ENCODE data around the gene REEP2. TPM values are rescaled to one million over a fixed set of nuclear protein-coding genes. Genes with fewer than 3 reads are reported as not detected.

REEP2 gene
- total and polyA plus RNA-seq, 2 experiments from 2014 or later = 20.5 to 29.8 TPM

GRCh38 chr5:138452720-138453119 is 13.9 kb downstream of the REEP2 start:
- Histone ChIP-seq H4K20me1 (replicated peaks; ENCODE audit: insufficient read depth) (no peaks in the 10 kb centered on the region), H3K4me1 (ENCODE audit: insufficient read depth) (peaks cover 5% of the 10 kb centered on the region; the same call in 1 of the 2 replicates), H3K36me3 (ENCODE audit: insufficient read depth) (no peaks in the 10 kb centered on the region), H2AFZ (no peak overlapping the region), H3K79me2 (replicated peaks; ENCODE audit: insufficient read depth) (no peaks in the 10 kb centered on the region), H3K27ac (ENCODE audit: low read depth) (no peak overlapping the region), H3K4me2 (no peak overlapping the region), H3K27me3 (ENCODE audit: insufficient read depth) (no peaks in the 10 kb centered on the region), H3K4me3 (no peak overlapping the region), H3K9me2 (ENCODE audit: insufficient read depth) (no peaks in the 10 kb centered on the region), H3F3A (replicated peaks; ENCODE audit: low read depth) (no peaks in the 10 kb centered on the region)
- no peak for ATAC-seq
- peaks cover 22% of the 10 kb centered on the region for H3K27me3 Mint-ChIP-seq (ENCODE audit: insufficient read depth, low read depth, poor library complexity)
- H3K4me3 Mint-ChIP-seq = no peak overlapping the region
- H3K4me1 Mint-ChIP-seq = peaks cover 34% of the 10 kb centered on the region
- no peaks in the 10 kb centered on the region for H3K9me3 Mint-ChIP-seq
- no peak for TF ChIP-seq REST (IDR thresholded peaks at IDR 0.05; ENCODE audit: unreplicated experiment)
- TF ChIP-seq JUNB (IDR thresholded peaks at IDR 0.05; ENCODE audit: unreplicated experiment) = no peak
- TF ChIP-seq CREB1 (CRISPR knock-in tag; IDR thresholded peaks at IDR 0.05; ENCODE audit: low read depth) = no peak
- TF ChIP-seq CTCF (conservative IDR thresholded peaks at IDR 0.05; ENCODE audit: low read depth in 2 of 2) = no peak
- TF ChIP-seq ETS1 (IDR thresholded peaks at IDR 0.05) = no peak
- no peak for TF ChIP-seq ZNF114 (CRISPR knock-in tag; IDR thresholded peaks at IDR 0.05)
- no peak for TF ChIP-seq EZH2 (IDR thresholded peaks at IDR 0.05; ENCODE audit: low read depth, unreplicated experiment)
- TF ChIP-seq POLR2AphosphoS5 (IDR thresholded peaks at IDR 0.05; ENCODE audit: low read depth) = no peak
- no peak for TF ChIP-seq ZNF331 (CRISPR knock-in tag; IDR thresholded peaks at IDR 0.05; ENCODE audit: low read depth)
- no peak for TF ChIP-seq ZNF462 (CRISPR knock-in tag; IDR thresholded peaks at IDR 0.05)
- no peak for TF ChIP-seq STAT1 (IDR thresholded peaks at IDR 0.05; ENCODE audit: unreplicated experiment)
- no peak for TF ChIP-seq EZH2phosphoT487 (IDR thresholded peaks at IDR 0.05; ENCODE audit: unreplicated experiment)
- no peak for TF ChIP-seq NANOG (IDR thresholded peaks at IDR 0.05; ENCODE audit: borderline replicate concordance)
- H3K36me3 Mint-ChIP-seq (ENCODE audit: low read depth) = no peaks in the 10 kb centered on the region
- no peak for DNase-seq (ENCODE audit: low spot score)
- H3K27ac Mint-ChIP-seq = no peak overlapping the region

Measured in GM23338 (cell line).